ENCODE results near the gene DIDO1. TPM values are rescaled to one million over a fixed set of nuclear protein-coding genes. Genes with fewer than 3 reads are reported as not detected.

DIDO1 gene
- total and polyA plus RNA-seq, 9 of the 15 experiments (the other 6 are each of a cell fraction or from before 2014, with no cell fraction given), result 4.4 to 46.8 (median 31.2) TPM

GRCh38 chr20:62926229-62927127 lies at the start of gene DIDO1 (continued):
- no peak for TF ChIP-seq AFF1 (IDR thresholded peaks at IDR 0.05; ENCODE audit: low read depth in 1 of 2, partially characterized antibody in 2 of 2)
- no peak for TF ChIP-seq SMARCB1 (IDR thresholded peaks at IDR 0.05; ENCODE audit: insufficient read length, low read depth)
- TF ChIP-seq THAP7 (CRISPR knock-in tag; IDR thresholded peaks at IDR 0.05), result no peak
- TF ChIP-seq HINFP (tag; conservative IDR thresholded peaks at IDR 0.05; ENCODE audit: low read depth), result no peak
- no peak for TF ChIP-seq ZNF324 (CRISPR knock-in tag; IDR thresholded peaks at IDR 0.05)
- no peak for TF ChIP-seq ZSCAN29 (IDR thresholded peaks at IDR 0.05)
- TF ChIP-seq CHD1 (IDR thresholded peaks at IDR 0.05; ENCODE audit: low read length), result no peak
- 0 out of 2 replicates have a peak, but pooled peaks have one; percentile 32 for TF ChIP-seq CREB1 (IDR thresholded peaks at IDR 0.05)
- TF ChIP-seq CREB1 (CRISPR knock-in tag; IDR thresholded peaks at IDR 0.05), result peak; percentile 25; the same call in 1 of the 2 replicates
- TF ChIP-seq HIVEP1 (CRISPR knock-in tag; IDR thresholded peaks at IDR 0.05), result no peak
- no peak for TF ChIP-seq ZNF277 (CRISPR knock-in tag; IDR thresholded peaks at IDR 0.05; ENCODE audit: borderline replicate concordance)

Data from K562 (cell line).